Glomerular endothelial cell (primary cell): ENCODE data around the gene MTMR12. TPM values are rescaled to one million over a fixed set of nuclear protein-coding genes. Genes with fewer than 3 reads are reported as not detected.
"Not testable (repeated sequence)": the region's sequence is repeated elsewhere in the genome, so short reads cannot be mapped to it uniquely, and the experiment has no call there.

ENCODE experiments used
- DNase-seq: peaks from one replicate; pipeline ENCODE4 v3.0.0-alpha.2; 2011; ENCODE audit warnings: low read depth, low spot score; ENCODE audit errors: extremely low read depth
- total RNA-seq: library from RNA; depleted of rRNA; stranded (reverse); fragments of >200 nt; gene quantifications from 2 replicates; pipeline ENCODE4 v1.2.3, GENCODE V29; 2015

Gene MTMR12
- total RNA-seq, 1 donor from 2014 or later: 46.1 TPM

GRCh38 chr5:32241034-32241783 lies 71.5 kb downstream of the MTMR12 start:
- DNase-seq: no peak

GRCh38 chr5:32239385-32239784 lies 73.4 kb downstream of the MTMR12 start:
- DNase-seq: no peak

- no peak for DNase-seq
Observed at GRCh38 chr5:32233696-32234447, 78.9 kb downstream of the MTMR12 start.

- DNase-seq: no peak
Observed at GRCh38 chr5:32233220-32233695, 79.5 kb downstream of the MTMR12 start.

- DNase-seq: peak; percentile 48
Observed at GRCh38 chr5:32232441-32233219, 80.1 kb downstream of the MTMR12 start.

- DNase-seq: no peak
Observed at GRCh38 chr5:32231929-32232328, 80.8 kb downstream of the MTMR12 start.

GRCh38 chr5:32231241-32231640 lies 81.5 kb downstream of the MTMR12 start:
- no peak for DNase-seq

GRCh38 chr5:32230356-32231099 lies 82.2 kb downstream of the MTMR12 start:
- no peak for DNase-seq

- DNase-seq: no peak
Observed at GRCh38 chr5:32229586-32229985, 83.2 kb downstream of the MTMR12 start.

GRCh38 chr5:32228816-32229215 lies 83.9 kb downstream of the MTMR12 start:
- DNase-seq: no peak

- DNase-seq: no peak
Observed at GRCh38 chr5:32225445-32225844, 87.3 kb downstream of the MTMR12 start.

- DNase-seq: no peak
Observed at GRCh38 chr5:32223972-32224609, 88.6 kb downstream of the MTMR12 start.

GRCh38 chr5:32222723-32223470 lies 89.8 kb downstream of the MTMR12 start:
- DNase-seq: no peak

- no peak for DNase-seq
Observed at GRCh38 chr5:32217886-32218396, 94.8 kb downstream of the MTMR12 start.

GRCh38 chr5:32214344-32214743 lies 98.4 kb downstream of the MTMR12 start:
- not testable (repeated sequence) for DNase-seq

- DNase-seq: no peak
Observed at GRCh38 chr5:32210151-32210550, 102.6 kb downstream of the MTMR12 start.

- not testable (repeated sequence) for DNase-seq
Observed at GRCh38 chr5:32208837-32209236, 103.9 kb downstream of the MTMR12 start.

GRCh38 chr5:32207355-32207634 lies 105.4 kb downstream of the MTMR12 start:
- DNase-seq: no peak
